CD4-positive, alpha-beta T cell (primary cell): ENCODE data around the gene ACTRT2. TPM values are rescaled to one million over a fixed set of nuclear protein-coding genes. Genes with fewer than 3 reads are reported as not detected.

Experiments
- ATAC-seq: fragments of 200-7000 bp; cut with Tn5 transposase; one replicate; pipeline ENCODE4 v1.10.0; 2022; ENCODE audit warnings: mild to moderate bottlenecking; ENCODE audit not compliant: poor library complexity
- CTCF ChIA-PET: fragments of 350-600 bp; sonication (Branson Sonifier 250); formaldehyde crosslinking; loops from one replicate; lab custom pipeline; 2021; ENCODE audit warnings: antibody characterized with exemption, inconsistent platforms; lab: Charles Lee
- POLR2A ChIA-PET: fragments of 350-600 bp; sonication (Branson Sonifier 250); formaldehyde crosslinking; loops from one replicate; lab custom pipeline; 2021; ENCODE audit warnings: antibody characterized with exemption, inconsistent platforms; lab: Charles Lee
- DNase-seq, 14 experiments: peaks; one replicate each; pipeline ENCODE4 v3.0.0-alpha.2; 2013 to 2020; ENCODE audit warnings: mixed read lengths in 2 of 14
- H3K27ac ChIP-seq, 2 donors: one replicate each; pipeline versions ENCODE4 v1.5.1 to v1.7.0; 2013; ENCODE audit warnings: low read length in 2 of 2, low read depth in 1 of 2, mild to moderate bottlenecking in 1 of 2
- H3K27me3 ChIP-seq, 2 experiments: 1 replicate in 1 of 2; 2 replicates in 1 of 2; pipeline versions ENCODE4 v1.6.1 to v1.7.0; 2013; ENCODE audit warnings: low read length in 2 of 2, control low read depth in 1 of 2, mild to moderate bottlenecking in 1 of 2, moderate library complexity in 1 of 2; ENCODE audit not compliant: insufficient read depth in 2 of 2, control insufficient read depth in 1 of 2
- H3K36me3 ChIP-seq: one replicate; pipeline ENCODE4 v1.6.1; 2013; ENCODE audit warnings: low read length, control low read depth; ENCODE audit not compliant: insufficient read depth
- H3K4me1 ChIP-seq: one replicate; pipeline ENCODE4 v1.6.1; 2013; ENCODE audit warnings: low read length, control low read depth; ENCODE audit not compliant: insufficient read depth
- H3K4me3 ChIP-seq: one replicate; pipeline ENCODE4 v1.5.1; 2013; ENCODE audit warnings: mild to moderate bottlenecking, low read length, moderate library complexity
- H3K9me3 ChIP-seq, 2 experiments: 1 replicate in 1 of 2; 2 replicates in 1 of 2; pipeline versions ENCODE4 v1.6.1 to v1.7.0; 2013; ENCODE audit warnings: low read length in 2 of 2, mild to moderate bottlenecking in 2 of 2, control low read depth in 1 of 2, moderate library complexity in 1 of 2; ENCODE audit not compliant: control insufficient read depth in 1 of 2, insufficient read depth in 1 of 2
- H3K27ac Mint-ChIP-seq: one replicate; pipeline ENCODE4 v1.8.0; 2020; ENCODE audit warnings: mixed read lengths
- H3K27me3 Mint-ChIP-seq: one replicate; pipeline ENCODE4 v1.8.0; 2021; ENCODE audit warnings: mixed read lengths
- H3K36me3 Mint-ChIP-seq: one replicate; pipeline ENCODE4 v1.8.0; 2021; ENCODE audit warnings: low read depth, mixed read lengths
- H3K4me1 Mint-ChIP-seq: one replicate; pipeline ENCODE4 v1.8.0; 2021; ENCODE audit warnings: low read depth, mixed read lengths
- H3K4me3 Mint-ChIP-seq: one replicate; pipeline ENCODE4 v1.8.0; 2020; ENCODE audit warnings: mild to moderate bottlenecking, mixed read lengths
- H3K9me3 Mint-ChIP-seq: one replicate; pipeline ENCODE4 v1.8.0; 2020; ENCODE audit warnings: mixed read lengths
- CTCF ChIP-seq: fragments of 200-600 bp; IDR thresholded peaks from one replicate; pipeline ENCODE4 v1.8.0; 2022; ENCODE audit warnings: antibody characterized with exemption, mild to moderate bottlenecking
- intact Hi-C, 2 experiments: fragments of 100-400 bp; cut with DNase I in 1 of 2; cut with micrococcal nuclease in 1 of 2; formaldehyde crosslinking; loops; one replicate each; pipeline versions ENCODE4 v1.15.1 to v1.9.0; 2023 to 2025; cut with DNase I, micrococcal nuclease
- polyA plus RNA-seq, 2 donors: library from polyadenylated mRNA; unstranded; fragments of 120-200 nt; gene quantifications; one replicate each; pipeline ENCODE4 v1.2.1, GENCODE V29; 2013
- total RNA-seq, 174 experiments: library from RNA in 2 of 174; stranded (reverse) in 2 of 174; gene quantifications; one replicate each; pipeline ENCODE4 v1.2.3 and lab custom pipeline; 2021 to 2026

The ACTRT2 gene
- not detected for total RNA-seq
- not detected for polyA plus RNA-seq (2013, experiment 1 of 2)
- polyA plus RNA-seq (2013, experiment 2 of 2) = not detected
- total RNA-seq (lab: John Stamatoyannopoulos, UW) = 0 reads per million in 172 experiments

DNA sequence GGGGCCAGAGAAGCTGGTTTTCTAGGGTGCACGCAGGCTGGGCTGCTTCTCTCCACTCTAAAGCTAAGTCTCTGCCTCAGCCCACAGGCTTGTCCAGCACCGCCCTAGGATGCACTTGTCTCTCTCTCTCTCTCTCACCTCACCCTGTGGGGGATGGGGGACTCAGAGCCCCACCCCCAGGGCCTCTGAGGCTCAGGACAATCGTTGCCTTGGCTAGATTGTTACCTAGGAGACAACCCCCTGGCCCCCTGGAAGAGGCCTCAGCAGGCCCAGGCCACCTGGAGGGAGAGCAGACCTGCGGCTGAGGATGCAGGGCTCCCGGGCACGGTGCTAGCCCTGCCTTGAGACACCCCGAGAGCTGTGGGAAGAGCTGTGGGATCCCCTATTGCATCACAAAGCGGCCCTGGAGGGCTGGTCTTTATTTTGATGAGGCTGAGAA lies at the start of gene ACTRT2:
Gene ACTRT2, plus strand, starts transcription at position 235 of the 439 bp plus-strand sequence. CDS start 220 bp downstream, outside the sequence.
- H3K9me3 Mint-ChIP-seq = no peaks in the 10 kb centered on the region

GRCh38 chr1:2971609-2972008 lies 49.7 kb upstream of the ACTRT2 start:
- intact Hi-C loops = no loop called here
- Mint-ChIP-seq H3K27ac (no peak overlapping the region), H3K4me1 (no peaks in the 10 kb centered on the region), H3K9me3 (no peaks in the 10 kb centered on the region), H3K27me3 (peaks cover 4% of the 10 kb centered on the region), H3K4me3 (no peak overlapping the region), H3K36me3 (no peaks in the 10 kb centered on the region)
- Histone ChIP-seq H3K9me3 (peaks cover 0 to 9% of the 10 kb centered on the region in 2 experiments), H3K4me3 (no peak overlapping the region), H3K27me3 (peaks cover 0 to 2% of the 10 kb centered on the region in 2 experiments), H3K36me3 (no peaks in the 10 kb centered on the region), H3K4me1 (peaks cover 12% of the 10 kb centered on the region), H3K27ac (no peak overlapping the region)
- CTCF ChIA-PET = no interaction called here
- POLR2A ChIA-PET = no interaction called here
- no peak for DNase-seq
- ATAC-seq = no peak
- TF ChIP-seq CTCF = no peak

More for the DNA sequence above, at the start of gene ACTRT2:
- no peaks in the 10 kb centered on the region for H3K4me1 Mint-ChIP-seq
- no peak for ATAC-seq
- Histone ChIP-seq H3K36me3 (no peaks in the 10 kb centered on the region), H3K27ac (no peak within 1 kb of the TSS), H3K9me3 (peaks cover 0 to 16% of the 10 kb centered on the region in 2 experiments), H3K27me3 (peaks cover 0 to 2% of the 10 kb centered on the region in 2 experiments), H3K4me1 (no peaks in the 10 kb centered on the region), H3K4me3 (no peak within 1 kb of the TSS)
- no peak for DNase-seq
- intact Hi-C loops = no loop called here
- H3K27ac Mint-ChIP-seq = no peak within 1 kb of the TSS
- no peaks in the 10 kb centered on the region for H3K36me3 Mint-ChIP-seq
- ChIA-PET CTCF (no interaction called here), POLR2A (no interaction called here)
- no peak within 1 kb of the TSS for H3K4me3 Mint-ChIP-seq
- no peaks in the 10 kb centered on the region for H3K27me3 Mint-ChIP-seq
- TF ChIP-seq CTCF = no peak

GRCh38 chr1:2972011-2972878 lies 49.0 kb upstream of the ACTRT2 start:
- ATAC-seq (no peak), DNase-seq (no peak)

More at GRCh38 chr1:2972011-2972878, 49.0 kb upstream of the ACTRT2 start:
- no peaks in the 10 kb centered on the region for H3K4me1 Mint-ChIP-seq
- H3K4me3 Mint-ChIP-seq = no peak overlapping the region
- intact Hi-C loops = no loop called here
- H3K36me3 ChIP-seq = no peaks in the 10 kb centered on the region
- ChIA-PET POLR2A (no interaction called here), CTCF (no interaction called here)
- peaks cover 12% of the 10 kb centered on the region for H3K4me1 ChIP-seq
- peaks cover 4% of the 10 kb centered on the region for H3K27me3 Mint-ChIP-seq
- no peak overlapping the region for H3K27ac Mint-ChIP-seq
- no peak overlapping the region for H3K4me3 ChIP-seq
- no peaks in the 10 kb centered on the region for H3K9me3 Mint-ChIP-seq
- H3K36me3 Mint-ChIP-seq = no peaks in the 10 kb centered on the region
- peaks cover 0 to 9% of the 10 kb centered on the region in 2 experiments for H3K9me3 ChIP-seq
- H3K27ac ChIP-seq = no peak overlapping the region
- peaks cover 0 to 2% of the 10 kb centered on the region in 2 experiments for H3K27me3 ChIP-seq
- TF ChIP-seq CTCF = no peak
